ENCODE results near the gene THAP8.
"Not testable (repeated sequence)": the region's sequence is repeated elsewhere in the genome, so short reads cannot be mapped to it uniquely, and the experiment has no call there.

The THAP8 gene

DNA sequence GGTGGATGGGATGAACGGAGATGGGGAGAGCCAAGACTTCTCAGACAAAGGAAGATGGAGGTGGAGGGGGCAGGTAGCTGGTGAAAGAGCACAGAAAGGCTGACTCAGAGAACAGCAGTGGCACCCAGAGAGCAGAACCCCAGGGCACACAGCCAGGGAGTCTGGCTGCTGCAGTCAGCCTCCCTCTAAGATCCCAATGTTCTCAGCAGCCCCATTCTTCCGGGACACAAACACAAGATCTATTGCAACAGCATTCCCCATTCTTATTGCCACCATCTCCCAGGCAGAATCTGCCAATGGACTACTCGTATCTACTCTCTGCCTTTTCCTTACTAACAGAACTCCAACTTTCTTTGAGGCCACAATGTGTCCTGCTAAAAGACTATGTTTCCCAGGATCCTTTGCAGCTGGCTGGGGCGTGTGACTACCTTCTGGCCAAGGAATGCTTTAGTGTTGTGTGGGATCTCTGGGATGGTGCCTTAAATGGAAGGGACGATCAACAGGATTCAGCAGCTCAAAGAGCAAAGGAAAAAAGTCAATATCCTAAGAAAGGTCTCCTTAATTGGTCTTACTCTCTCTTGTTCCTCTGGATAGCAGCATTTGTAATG, 7.5 kb downstream of the THAP8 start:
- H3K9me3 ChIP-seq (replicated peaks; ENCODE audit: insufficient read depth, low read length), result no peaks in the 10 kb centered on the region
- H3K36me3 ChIP-seq (replicated peaks; ENCODE audit: insufficient read depth, low read length), result no peaks in the 10 kb centered on the region
- TF ChIP-seq EZH2 (optimal IDR thresholded peaks at IDR 0.05; ENCODE audit: low read depth, low read length) (no peak), EZH2phosphoT487 (IDR thresholded peaks at IDR 0.05; ENCODE audit: low read length) (no peak)
- TF ChIP-seq, protein P1, sequence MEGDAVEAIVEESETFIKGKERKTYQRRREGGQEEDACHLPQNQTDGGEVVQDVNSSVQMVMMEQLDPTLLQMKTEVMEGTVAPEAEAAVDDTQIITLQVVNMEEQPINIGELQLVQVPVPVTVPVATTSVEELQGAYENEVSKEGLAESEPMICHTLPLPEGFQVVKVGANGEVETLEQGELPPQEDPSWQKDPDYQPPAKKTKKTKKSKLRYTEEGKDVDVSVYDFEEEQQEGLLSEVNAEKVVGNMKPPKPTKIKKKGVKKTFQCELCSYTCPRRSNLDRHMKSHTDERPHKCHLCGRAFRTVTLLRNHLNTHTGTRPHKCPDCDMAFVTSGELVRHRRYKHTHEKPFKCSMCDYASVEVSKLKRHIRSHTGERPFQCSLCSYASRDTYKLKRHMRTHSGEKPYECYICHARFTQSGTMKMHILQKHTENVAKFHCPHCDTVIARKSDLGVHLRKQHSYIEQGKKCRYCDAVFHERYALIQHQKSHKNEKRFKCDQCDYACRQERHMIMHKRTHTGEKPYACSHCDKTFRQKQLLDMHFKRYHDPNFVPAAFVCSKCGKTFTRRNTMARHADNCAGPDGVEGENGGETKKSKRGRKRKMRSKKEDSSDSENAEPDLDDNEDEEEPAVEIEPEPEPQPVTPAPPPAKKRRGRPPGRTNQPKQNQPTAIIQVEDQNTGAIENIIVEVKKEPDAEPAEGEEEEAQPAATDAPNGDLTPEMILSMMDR (IDR thresholded peaks at IDR 0.05; ENCODE audit: low read length), result no peak
- H2AFZ ChIP-seq (ENCODE audit: low read length), result no peak overlapping the region
- H3F3A ChIP-seq (ENCODE audit: insufficient read depth, low read length), result no peaks in the 10 kb centered on the region
- H3K4me1 ChIP-seq (ENCODE audit: low read length), result no peaks in the 10 kb centered on the region
- no peak overlapping the region for H3K9ac ChIP-seq (ENCODE audit: low read length)
- H3K79me2 ChIP-seq (ENCODE audit: low read length), result no peaks in the 10 kb centered on the region
- H3K9me2 ChIP-seq (replicated peaks; ENCODE audit: insufficient read depth, low read length), result no peaks in the 10 kb centered on the region
- DNase-seq, result no peak
- no peaks in the 10 kb centered on the region for H4K20me1 ChIP-seq (ENCODE audit: insufficient read depth, low read length)
- no peaks in the 10 kb centered on the region for H3K27me3 ChIP-seq (replicated peaks; ENCODE audit: insufficient read depth, low read length)
- H3K4me2 ChIP-seq (ENCODE audit: low read depth, low read length), result no peak overlapping the region
- H3K4me3 ChIP-seq (ENCODE audit: low read length), result no peak overlapping the region
- no peak overlapping the region for H3K27ac ChIP-seq (ENCODE audit: low read length)

DNA sequence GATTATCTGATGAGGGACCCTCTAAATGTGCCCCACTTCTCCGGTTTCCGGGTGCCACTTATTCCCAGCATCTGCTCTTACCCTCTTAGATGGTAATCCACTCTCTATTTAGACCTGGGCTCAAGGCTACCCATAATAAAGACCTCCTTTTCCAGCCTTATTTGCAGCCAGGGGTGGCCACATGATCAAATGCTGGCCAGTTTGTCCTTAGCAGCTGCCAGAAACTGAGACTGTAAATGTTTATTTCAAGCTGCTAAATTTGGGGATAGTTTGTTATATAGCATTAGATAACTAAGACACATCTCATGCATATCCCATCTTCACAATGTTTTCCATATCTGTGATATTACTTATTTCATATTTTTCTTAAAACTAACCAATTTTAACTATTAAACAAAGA, 10.1 kb downstream of the THAP8 start:
- no peak for DNase-seq
- Histone ChIP-seq H2AFZ (ENCODE audit: low read length) (no peak overlapping the region), H3K4me2 (ENCODE audit: low read depth, low read length) (no peak overlapping the region), H3F3A (ENCODE audit: insufficient read depth, low read length) (no peaks in the 10 kb centered on the region), H3K9me2 (replicated peaks; ENCODE audit: insufficient read depth, low read length) (no peaks in the 10 kb centered on the region), H3K9me3 (replicated peaks; ENCODE audit: insufficient read depth, low read length) (no peaks in the 10 kb centered on the region), H3K27ac (ENCODE audit: low read length) (no peak overlapping the region), H3K27me3 (replicated peaks; ENCODE audit: insufficient read depth, low read length) (no peaks in the 10 kb centered on the region), H3K4me3 (ENCODE audit: low read length) (no peak overlapping the region), H3K36me3 (replicated peaks; ENCODE audit: insufficient read depth, low read length) (no peaks in the 10 kb centered on the region), H3K4me1 (ENCODE audit: low read length) (no peaks in the 10 kb centered on the region), H3K79me2 (ENCODE audit: low read length) (no peaks in the 10 kb centered on the region), H4K20me1 (ENCODE audit: insufficient read depth, low read length) (no peaks in the 10 kb centered on the region), H3K9ac (ENCODE audit: low read length) (no peak overlapping the region)
- TF ChIP-seq EZH2 (optimal IDR thresholded peaks at IDR 0.05; ENCODE audit: low read depth, low read length) (no peak), EZH2phosphoT487 (IDR thresholded peaks at IDR 0.05; ENCODE audit: low read length) (no peak)
- TF ChIP-seq, protein P1 (IDR thresholded peaks at IDR 0.05; ENCODE audit: low read length), result no peak

DNA sequence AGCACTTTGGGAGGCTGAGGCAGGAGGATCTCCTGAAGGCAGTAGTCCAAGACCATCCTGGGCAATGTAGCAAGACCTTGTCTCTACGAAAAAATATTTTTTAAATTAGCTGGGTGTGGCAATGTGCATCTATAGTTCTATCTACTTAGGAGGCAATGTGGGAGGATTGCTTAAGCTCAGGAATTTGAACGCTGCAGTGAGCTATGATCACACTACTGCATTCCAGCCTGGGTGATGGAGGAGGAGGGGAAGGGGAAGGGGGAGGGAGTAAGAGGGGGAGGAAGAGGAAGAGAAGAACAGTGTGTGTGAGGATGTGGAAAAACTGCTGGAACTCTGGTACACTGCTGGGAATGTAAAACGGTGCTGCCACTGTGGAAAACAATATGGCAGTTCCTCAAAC, 12.3 kb downstream of the THAP8 start:
- Histone ChIP-seq H3K79me2 (ENCODE audit: low read length) (no peaks in the 10 kb centered on the region), H3F3A (ENCODE audit: insufficient read depth, low read length) (no peaks in the 10 kb centered on the region), H3K9me3 (replicated peaks; ENCODE audit: insufficient read depth, low read length) (no peaks in the 10 kb centered on the region), H3K4me3 (ENCODE audit: low read length) (no peak overlapping the region), H3K36me3 (replicated peaks; ENCODE audit: insufficient read depth, low read length) (no peaks in the 10 kb centered on the region), H3K27ac (ENCODE audit: low read length) (no peak overlapping the region), H3K27me3 (replicated peaks; ENCODE audit: insufficient read depth, low read length) (no peaks in the 10 kb centered on the region), H3K9me2 (replicated peaks; ENCODE audit: insufficient read depth, low read length) (no peaks in the 10 kb centered on the region), H4K20me1 (ENCODE audit: insufficient read depth, low read length) (no peaks in the 10 kb centered on the region), H3K9ac (ENCODE audit: low read length) (no peak overlapping the region), H3K4me2 (ENCODE audit: low read depth, low read length) (no peak overlapping the region), H3K4me1 (ENCODE audit: low read length) (no peaks in the 10 kb centered on the region), H2AFZ (ENCODE audit: low read length) (no peak overlapping the region)
- DNase-seq, result no peak
- TF ChIP-seq EZH2 (optimal IDR thresholded peaks at IDR 0.05; ENCODE audit: low read depth, low read length) (no peak), EZH2phosphoT487 (IDR thresholded peaks at IDR 0.05; ENCODE audit: low read length) (no peak)
- TF ChIP-seq, protein P1 (IDR thresholded peaks at IDR 0.05; ENCODE audit: low read length), result no peak

DNA sequence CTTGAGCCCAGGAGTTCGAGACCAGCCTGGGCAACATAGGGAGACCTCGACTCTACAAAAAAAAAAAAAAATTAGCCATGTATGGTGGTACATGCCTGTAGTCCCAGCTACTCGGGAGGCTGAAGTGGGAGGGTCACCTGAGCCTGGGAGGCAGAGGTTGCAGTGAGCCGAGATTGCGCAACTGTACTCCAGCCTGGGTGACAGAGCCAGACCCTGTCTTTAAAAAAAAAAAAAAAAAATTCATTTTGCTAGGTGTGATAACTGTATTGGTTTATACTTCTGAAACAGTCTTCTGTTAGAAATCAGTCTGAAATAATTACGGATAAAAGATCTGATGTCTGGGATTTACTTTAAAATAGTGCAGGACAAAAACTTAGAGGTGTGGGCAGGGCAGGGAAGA, 13.0 kb downstream of the THAP8 start:
- not testable (repeated sequence) for H3K27ac ChIP-seq (ENCODE audit: low read length); H3K4me2 ChIP-seq (ENCODE audit: low read depth, low read length); DNase-seq; H3K9me2 ChIP-seq (replicated peaks; ENCODE audit: insufficient read depth, low read length); H2AFZ ChIP-seq (ENCODE audit: low read length); H3F3A ChIP-seq (ENCODE audit: insufficient read depth, low read length); H3K4me3 ChIP-seq (ENCODE audit: low read length); H4K20me1 ChIP-seq (ENCODE audit: insufficient read depth, low read length); H3K4me1 ChIP-seq (ENCODE audit: low read length); H3K36me3 ChIP-seq (replicated peaks; ENCODE audit: insufficient read depth, low read length); H3K27me3 ChIP-seq (replicated peaks; ENCODE audit: insufficient read depth, low read length); H3K79me2 ChIP-seq (ENCODE audit: low read length); H3K9ac ChIP-seq (ENCODE audit: low read length); H3K9me3 ChIP-seq (replicated peaks; ENCODE audit: insufficient read depth, low read length)
